GM12873 (cell line): ENCODE data around the gene USP48.

ENCODE experiments used
- TF ChIP-seq, protein P1 (sequence below): IDR thresholded peaks from 2 replicates; pipeline ENCODE4 v1.5.1; 2012; ENCODE audit warnings: low read depth, mild to moderate bottlenecking, moderate library complexity, low read length, control low read depth; ENCODE audit not compliant: insufficient read depth; ENCODE audit errors: missing control alignments

Gene USP48

DNA sequence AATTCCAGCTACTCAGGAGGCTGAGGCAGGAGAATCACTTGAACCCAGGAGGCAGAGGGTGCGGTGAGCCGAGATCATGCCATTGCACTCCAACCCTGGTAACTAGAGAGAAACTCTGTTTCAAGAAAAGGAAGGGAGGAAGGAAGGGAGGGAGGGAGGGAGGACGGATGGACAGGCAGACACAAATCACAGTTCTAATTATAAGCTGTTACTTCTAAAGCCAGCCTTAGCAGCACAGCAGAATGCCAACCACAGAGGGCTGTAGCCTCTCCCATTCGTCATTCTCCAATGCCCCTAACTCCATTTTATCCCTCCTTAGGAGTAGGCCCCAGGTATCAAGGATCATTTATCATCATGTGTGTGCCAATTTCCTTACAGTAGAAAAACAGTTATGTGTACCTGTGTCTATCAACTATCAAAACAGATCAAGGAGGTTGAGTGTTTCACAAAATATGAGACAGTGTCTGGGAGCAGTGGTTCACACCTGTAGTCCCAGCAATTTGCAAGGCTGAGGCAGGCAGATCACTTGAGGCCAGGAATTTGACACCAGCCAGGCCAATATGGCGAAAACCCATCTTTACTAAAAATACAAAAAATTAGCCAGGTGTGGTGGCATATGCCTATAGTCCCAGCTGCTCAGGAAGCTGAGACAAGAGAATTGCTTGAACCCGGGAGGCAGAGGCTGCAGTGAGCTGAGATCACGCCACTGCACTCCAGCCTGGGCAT, 19.1 kb downstream of the USP48 start:
- TF ChIP-seq, protein P1, sequence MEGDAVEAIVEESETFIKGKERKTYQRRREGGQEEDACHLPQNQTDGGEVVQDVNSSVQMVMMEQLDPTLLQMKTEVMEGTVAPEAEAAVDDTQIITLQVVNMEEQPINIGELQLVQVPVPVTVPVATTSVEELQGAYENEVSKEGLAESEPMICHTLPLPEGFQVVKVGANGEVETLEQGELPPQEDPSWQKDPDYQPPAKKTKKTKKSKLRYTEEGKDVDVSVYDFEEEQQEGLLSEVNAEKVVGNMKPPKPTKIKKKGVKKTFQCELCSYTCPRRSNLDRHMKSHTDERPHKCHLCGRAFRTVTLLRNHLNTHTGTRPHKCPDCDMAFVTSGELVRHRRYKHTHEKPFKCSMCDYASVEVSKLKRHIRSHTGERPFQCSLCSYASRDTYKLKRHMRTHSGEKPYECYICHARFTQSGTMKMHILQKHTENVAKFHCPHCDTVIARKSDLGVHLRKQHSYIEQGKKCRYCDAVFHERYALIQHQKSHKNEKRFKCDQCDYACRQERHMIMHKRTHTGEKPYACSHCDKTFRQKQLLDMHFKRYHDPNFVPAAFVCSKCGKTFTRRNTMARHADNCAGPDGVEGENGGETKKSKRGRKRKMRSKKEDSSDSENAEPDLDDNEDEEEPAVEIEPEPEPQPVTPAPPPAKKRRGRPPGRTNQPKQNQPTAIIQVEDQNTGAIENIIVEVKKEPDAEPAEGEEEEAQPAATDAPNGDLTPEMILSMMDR: no peak

DNA sequence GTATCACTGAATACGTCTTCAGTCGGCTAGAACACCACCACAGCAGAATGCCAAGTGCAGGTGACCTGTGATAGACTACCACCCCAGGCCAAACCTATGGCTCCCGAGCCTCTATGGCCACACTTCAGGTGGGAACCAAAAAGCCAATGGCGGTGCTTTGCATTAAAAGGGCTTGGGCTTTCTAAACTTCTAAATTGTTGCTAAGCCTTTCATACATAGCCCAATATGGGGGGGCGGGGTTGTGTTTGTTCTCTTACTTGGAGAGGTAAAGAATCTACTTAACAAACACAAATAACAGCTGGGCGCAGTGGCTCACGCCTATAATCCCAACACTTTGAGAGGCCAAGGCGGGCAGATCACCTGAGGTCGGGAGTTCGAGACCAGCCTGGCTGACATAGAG, 19.7 kb downstream of the USP48 start:
- TF ChIP-seq, protein P1: no peak

DNA sequence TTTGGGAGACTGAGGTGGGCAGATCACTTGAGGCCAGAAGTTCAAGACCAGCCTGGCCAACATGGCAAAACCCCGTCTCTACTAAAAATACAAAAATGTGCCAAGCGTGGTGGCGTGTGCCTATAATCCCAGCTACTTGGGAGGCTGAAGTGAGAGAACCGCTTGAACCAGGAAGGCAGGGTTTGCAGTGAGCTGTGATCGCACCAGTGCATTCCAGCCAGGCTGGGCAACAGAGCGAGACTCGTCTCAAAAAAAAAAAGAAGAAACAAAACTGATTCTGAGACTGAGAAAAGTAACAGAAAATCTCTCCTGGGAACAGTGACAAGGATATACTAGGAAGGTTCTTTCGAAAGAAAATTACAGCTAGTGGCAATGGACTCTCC, 20.9 kb downstream of the USP48 start:
- TF ChIP-seq, protein P1: no peak

DNA sequence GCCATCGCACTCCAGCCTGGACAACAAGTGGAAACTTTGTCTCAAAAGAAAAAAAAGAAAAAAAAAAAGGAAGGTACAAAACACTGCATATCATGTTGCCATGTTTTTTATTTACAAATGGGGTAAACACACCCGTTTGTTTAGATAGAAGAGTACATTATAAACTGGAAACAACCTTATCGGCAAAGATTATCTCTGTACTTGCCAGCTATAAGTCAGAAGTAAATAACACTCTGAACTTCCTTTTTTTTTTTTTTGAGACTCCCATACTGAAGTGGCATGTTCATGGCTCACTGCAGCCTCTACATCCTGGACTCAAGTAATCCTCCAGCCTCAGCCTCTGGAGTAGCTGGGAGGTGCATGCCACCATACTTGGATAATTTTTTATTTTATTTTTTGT, 21.9 kb downstream of the USP48 start:
- TF ChIP-seq, protein P1: no peak

DNA sequence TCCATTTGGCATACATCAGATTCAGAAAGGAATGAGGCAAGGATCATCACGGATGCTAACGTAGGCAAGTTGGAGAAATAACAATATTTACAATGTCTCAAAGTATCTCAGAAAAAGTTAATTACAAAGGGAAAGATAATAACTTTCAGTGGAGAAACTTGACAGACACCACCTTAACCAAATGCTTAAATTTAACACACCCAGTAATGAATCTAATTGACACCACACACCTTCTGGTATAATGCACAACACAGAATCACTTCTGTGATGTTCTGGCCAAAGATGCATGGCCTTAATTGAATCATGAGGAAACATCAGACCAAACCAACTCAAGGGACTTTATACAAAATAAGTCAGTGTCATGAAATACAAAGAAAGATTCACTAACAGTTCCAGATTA, 23.1 kb downstream of the USP48 start:
- TF ChIP-seq, protein P1: no peak

DNA sequence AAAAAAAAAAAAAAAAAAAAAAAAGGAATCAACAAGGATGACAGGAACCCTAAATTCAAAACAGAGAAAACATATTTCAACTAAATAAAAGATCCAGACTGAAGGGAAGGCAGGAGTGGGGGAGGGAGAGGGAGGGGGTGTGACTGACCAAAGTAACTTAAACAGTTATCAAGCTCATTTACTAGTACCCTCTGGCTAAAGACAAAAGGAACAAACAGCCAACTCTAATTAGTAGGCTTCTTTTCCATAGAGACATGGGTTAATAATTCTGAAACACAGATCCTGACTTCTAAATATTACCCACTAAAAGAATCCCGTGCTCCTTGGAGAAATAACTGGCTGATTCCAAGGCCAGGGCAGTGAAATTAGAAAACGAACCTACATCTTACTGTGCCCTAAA, 23.8 kb downstream of the USP48 start:
- TF ChIP-seq, protein P1: no peak

DNA sequence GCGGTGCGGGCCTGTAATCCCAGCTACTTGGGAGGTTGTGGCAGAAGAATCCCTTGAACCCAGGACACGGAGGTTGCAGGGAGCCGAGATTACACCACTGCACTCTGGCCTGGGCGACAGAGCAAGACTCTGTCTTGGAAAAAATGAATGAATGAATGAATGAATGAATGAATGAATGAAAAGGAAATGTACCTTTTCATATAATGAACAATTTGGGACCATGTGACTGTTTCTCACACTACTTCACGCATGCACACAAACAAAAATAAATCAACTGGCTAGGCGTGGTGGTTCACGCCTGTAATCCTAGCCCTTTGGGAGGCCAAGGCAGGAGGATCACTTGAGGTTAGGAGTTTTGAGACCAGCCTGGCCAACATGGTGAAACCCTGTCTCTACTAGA, 24.3 kb downstream of the USP48 start:
- TF ChIP-seq, protein P1: no peak
